IMR-90 (cell line): ENCODE data around the gene POLG2. TPM values are rescaled to one million over a fixed set of nuclear protein-coding genes. Genes with fewer than 3 reads are reported as not detected.

ENCODE experiments used
- ATAC-seq: fragments of 200-7000 bp; cut with Tn5 transposase; 2 replicates; pipeline ENCODE4 v1.9.1; 2020; ENCODE audit warnings: low read depth, mild to moderate bottlenecking, moderate library complexity
- BruUV-seq: library from RNA; stranded (reverse); fragments of 400-500 nt; replicated peaks from 2 replicates; lab custom pipeline; 2021; lab: Mats Ljungman, UMichigan
- CTCF ChIA-PET: fragments of 300-600 bp; formaldehyde crosslinking; extraction: SDS; loops from one replicate; lab custom pipeline; 2021; ENCODE audit warnings: antibody characterized with exemption; lab: Yijun Ruan, JAX
- POLR2A ChIA-PET: fragments of 300-600 bp; sonication (Branson Sonifier 250); formaldehyde crosslinking; loops from one replicate; lab custom pipeline; 2022; ENCODE audit warnings: antibody characterized with exemption; ENCODE audit not compliant: unreplicated experiment; lab: Charles Lee
- DNase-seq: peaks from one replicate; pipeline ENCODE4 v3.0.0; 2013
- H2AFZ ChIP-seq: replicated peaks from 2 replicates; pipeline ENCODE3; 2013; ENCODE audit warnings: low read length, mild to moderate bottlenecking; ENCODE audit not compliant: poor library complexity
- H2AK5ac ChIP-seq: 2 replicates; pipeline ENCODE4 v1.6.1; 2013; ENCODE audit warnings: low read depth, low read length, inconsistent platforms
- H2AK9ac ChIP-seq: replicated peaks from 2 replicates; pipeline ENCODE3; 2013; ENCODE audit warnings: mild to moderate bottlenecking, low read depth, low read length, moderate library complexity; ENCODE audit not compliant: poor library complexity
- H2BK120ac ChIP-seq: 2 replicates; pipeline ENCODE4 v1.6.1; 2013; ENCODE audit warnings: low read depth, low read length, inconsistent platforms
- H2BK15ac ChIP-seq: 3 replicates; pipeline ENCODE4 v1.6.1; 2013; ENCODE audit warnings: low read depth, low read length, inconsistent platforms
- H2BK20ac ChIP-seq: 2 replicates; pipeline ENCODE4 v1.6.1; 2013; ENCODE audit warnings: low read depth, mild to moderate bottlenecking, inconsistent platforms, low read length, moderate library complexity
- H2BK5ac ChIP-seq: 2 replicates; pipeline ENCODE4 v1.6.1; 2013; ENCODE audit warnings: mild to moderate bottlenecking, low read depth, low read length, inconsistent platforms; ENCODE audit not compliant: poor library complexity, severe bottlenecking
- H3K14ac ChIP-seq: replicated peaks from 2 replicates; pipeline ENCODE4 v1.6.1; 2013; ENCODE audit warnings: low read depth, low read length, inconsistent platforms
- H3K18ac ChIP-seq: 2 replicates; pipeline ENCODE4 v1.6.1; 2013; ENCODE audit warnings: low read depth, low read length, control low read depth
- H3K23ac ChIP-seq: 2 replicates; pipeline ENCODE4 v1.6.1; 2013; ENCODE audit warnings: low read depth, low read length, inconsistent platforms
- H3K27ac ChIP-seq: 2 replicates; pipeline ENCODE4 v1.5.1; 2013; ENCODE audit warnings: mild to moderate bottlenecking, control low read depth, low read length; ENCODE audit not compliant: insufficient read depth
- H3K27me3 ChIP-seq: 2 replicates; pipeline ENCODE4 v1.6.1; 2013; ENCODE audit warnings: low read length; ENCODE audit not compliant: control insufficient read depth, insufficient read depth
- H3K36me3 ChIP-seq: 2 replicates; pipeline ENCODE4 v1.6.1; 2013; ENCODE audit warnings: low read length, mixed read lengths; ENCODE audit not compliant: control insufficient read depth, insufficient read depth
- H3K4ac ChIP-seq: 2 replicates; pipeline ENCODE4 v1.6.1; 2013; ENCODE audit warnings: low read depth, low read length, inconsistent platforms
- H3K4me1 ChIP-seq: 2 replicates; pipeline ENCODE4 v1.6.1; 2013; ENCODE audit warnings: low read length, mixed read lengths; ENCODE audit not compliant: control insufficient read depth, insufficient read depth
- H3K4me2 ChIP-seq: 2 replicates; pipeline ENCODE4 v1.6.1; 2013; ENCODE audit warnings: low read depth, mild to moderate bottlenecking, control low read depth, low read length, moderate library complexity
- H3K4me3 ChIP-seq: 2 replicates; pipeline ENCODE4 v1.5.1; 2013; ENCODE audit warnings: low read depth, mild to moderate bottlenecking, control low read depth, low read length, moderate library complexity; ENCODE audit not compliant: insufficient read depth
- H3K56ac ChIP-seq: 2 replicates; pipeline ENCODE4 v1.6.1; 2013; ENCODE audit warnings: low read length, inconsistent platforms; ENCODE audit not compliant: insufficient read depth; ENCODE audit errors: extremely low read depth
- H3K79me1 ChIP-seq, 2 experiments: 2 replicates each; pipeline ENCODE4 v1.6.1; 2013; ENCODE audit warnings: low read length in 2 of 2, inconsistent platforms in 1 of 2, low read depth in 1 of 2
- H3K9ac ChIP-seq: 2 replicates; pipeline ENCODE4 v1.6.1; 2013; ENCODE audit warnings: low read depth, low read length, control low read depth
- H3K9me1 ChIP-seq: 2 replicates; pipeline ENCODE4 v1.6.1; 2013; ENCODE audit warnings: low read length, inconsistent platforms; ENCODE audit not compliant: insufficient read depth
- H3K9me3 ChIP-seq: 2 replicates; pipeline ENCODE4 v1.6.1; 2013; ENCODE audit warnings: low read length; ENCODE audit not compliant: control insufficient read depth, insufficient read depth
- H4K20me1 ChIP-seq: 2 replicates; pipeline ENCODE4 v1.6.1; 2013; ENCODE audit warnings: low read length, inconsistent platforms; ENCODE audit not compliant: insufficient read depth
- H4K5ac ChIP-seq: 2 replicates; pipeline ENCODE4 v1.6.1; 2013; ENCODE audit warnings: mild to moderate bottlenecking, low read depth, low read length, control low read depth
- H4K8ac ChIP-seq, 2 experiments: 2 replicates each; pipeline ENCODE4 v1.6.1; 2013; ENCODE audit warnings: low read depth in 2 of 2, low read length in 2 of 2, control low read depth in 1 of 2, inconsistent platforms in 1 of 2
- H4K91ac ChIP-seq: 2 replicates; pipeline ENCODE4 v1.6.1; 2013; ENCODE audit warnings: low read depth, low read length, inconsistent platforms; ENCODE audit not compliant: insufficient read depth
- CHD1 ChIP-seq: IDR thresholded peaks from 2 replicates; pipeline ENCODE4 v1.6.1; 2012; ENCODE audit warnings: low read depth, low read length, improper control_type of control experiment
- ELK1 ChIP-seq: fragments of 150-350 bp; IDR thresholded peaks from 2 replicates; pipeline ENCODE4 v1.6.1; 2016; ENCODE audit warnings: low read depth, mild to moderate bottlenecking, low read length, moderate library complexity, borderline replicate concordance
- FOS ChIP-seq: fragments of 150-350 bp; IDR thresholded peaks from 2 replicates; pipeline ENCODE4 v1.6.1; 2016; ENCODE audit warnings: low read depth, low read length
- NFE2L2 ChIP-seq: fragments of 150-350 bp; IDR thresholded peaks from 2 replicates; pipeline ENCODE4 v1.6.1; 2016; ENCODE audit warnings: low read depth, mild to moderate bottlenecking, low read length
- RCOR1 ChIP-seq: IDR thresholded peaks from 2 replicates; pipeline ENCODE4 v1.6.1; 2012; ENCODE audit warnings: mild to moderate bottlenecking, low read length, improper control_type of control experiment; ENCODE audit not compliant: insufficient replicate concordance
- USF2 ChIP-seq: fragments of 150-350 bp; IDR thresholded peaks from 2 replicates; pipeline ENCODE4 v1.6.1; 2017; ENCODE audit warnings: mild to moderate bottlenecking, antibody characterized with exemption, low read length, low read depth
- WGBS, 2 experiments: methylation state at CpG; one replicate each; pipeline versions ENCODE4 v1.1.5 to v1.1.7; 2013; ENCODE audit warnings: missing lambda C conversion rate in 2 of 2; ENCODE audit not compliant: insufficient read length in 1 of 2; ENCODE audit errors: extremely low coverage in 2 of 2; 5-methylcytosine and 5-hydroxymethylcytosine counted together
- dilution Hi-C: fragments of 300-500 bp; cut with HindIII; formaldehyde crosslinking; loops from one replicate; pipeline ENCODE4 v1.14.3; 2018; ENCODE audit warnings: low sequenced_read_pairs; ENCODE audit not compliant: unreplicated experiment
- in situ Hi-C: fragments of 300-500 bp; cut with MboI; formaldehyde crosslinking; loops from 3 replicates; pipeline ENCODE4 v1.14.3; 2019; ENCODE audit warnings: low sequenced_read_pairs, inconsistent platforms, mixed read lengths
- intact Hi-C: fragments of 100-400 bp; cut with micrococcal nuclease; formaldehyde crosslinking; loops from 2 replicates; pipeline ENCODE4 v1.10.0; 2022
- polyA plus RNA-seq, 3 experiments: library from polyadenylated mRNA; depleted of rRNA; stranded (reverse); fragments of >200 nt; gene quantifications; 2 replicates each; pipeline ENCODE4 v1.2.3, GENCODE V29; 2012; ENCODE audit warnings: low replicate concordance in 1 of 3
- total RNA-seq: library from RNA; depleted of rRNA; stranded (reverse); fragments of >200 nt; gene quantifications from 2 replicates; pipeline ENCODE4 v1.2.3, GENCODE V29; 2012

Gene POLG2
- total and polyA plus RNA-seq, 2 of the 4 experiments (the other 2 are of a cell fraction), result 7.0 to 7.7 TPM

- BruUV-seq, result no TSS peak
- Histone ChIP-seq H3K27ac (no peak overlapping the region), H4K91ac (no peak overlapping the region), H3K4me2 (no peak overlapping the region), H2BK20ac (no peak overlapping the region), H3K56ac (no peak overlapping the region), H3K79me1 (no peaks in the 10 kb centered on the region), H4K8ac (no peak overlapping the region), H3K4me3 (no peak overlapping the region), H3K18ac (no peak overlapping the region), H3K9me1 (peaks cover 11% of the 10 kb centered on the region; the same call in 1 of the 2 replicates), H3K23ac (no peak overlapping the region), H3K14ac (0 out of 2 replicates have a peak overlapping the region, but pooled peaks have one; percentile 16), H3K4ac (0 out of 2 replicates have a peak overlapping the region, but pooled peaks have one; percentile 7), H3K36me3 (no peaks in the 10 kb centered on the region), H3K9ac (no peak overlapping the region), H2AFZ (peak overlapping the region; percentile 40), H3K9me3 (no peaks in the 10 kb centered on the region), H3K4me1 (peaks cover 8% of the 10 kb centered on the region), H4K5ac (no peak overlapping the region), H3K27me3 (no peaks in the 10 kb centered on the region; the same call in 1 of the 2 replicates), H2AK9ac (peak overlapping the region; percentile 80), H2BK120ac (no peak overlapping the region), H4K20me1 (no peaks in the 10 kb centered on the region), H2BK15ac (no peak overlapping the region), H2AK5ac (no peak overlapping the region), H2BK5ac (no peak overlapping the region)
- ChIA-PET CTCF (interaction anchor here (0.5 kb wide), 1 partner anchor 144 kb away, joined by 4 read pairs; no protein-coding TSS in a partner anchor), POLR2A (no interaction called here)
- in situ Hi-C loops (no loop called here), dilution Hi-C loops (no loop called here), intact Hi-C loops (no loop called here)
- TF ChIP-seq USF2 (no peak), RCOR1 (peak; percentile 54), FOS (peak; percentile 40; the same call in 1 of the 2 replicates), CHD1 (no peak), ELK1 (no peak), NFE2L2 (no peak)
- peak; percentile 75 for DNase-seq
- WGBS, 2 experiments, result 40% methylated on average over 1 of the region's 6 CpGs; no CpG with 5 or more reads in 1 of the 2 experiments
- ATAC-seq, result peak; percentile 60
Observed at GRCh38 chr17:64459284-64459747, 37.5 kb downstream of the POLG2 start.
